Transverse colon (tissue), 3 donors: ENCODE data around the gene CEP170B.

Source experiments
- CTCF ChIP-seq, 5 experiments: fragments of 200-600 bp in 3 of 5; fragments of 450-650 bp in 2 of 5; sonication (generic) in 3 of 5; IDR thresholded peaks; 1 replicate in 2 of 5; 2 replicates in 3 of 5; pipeline ENCODE4 v1.5.1; 2016 to 2017; ENCODE audit warnings: antibody characterized with exemption in 5 of 5, inconsistent platforms in 3 of 5, mild to moderate bottlenecking in 2 of 5, moderate library complexity in 1 of 5
- EP300 ChIP-seq: sonication (generic); formaldehyde crosslinking; IDR thresholded peaks from one replicate; pipeline ENCODE4 v1.6.1; 2017; ENCODE audit warnings: antibody characterized with exemption, low read depth

GRCh38 chr14:104932676-104933631 lies 67.9 kb downstream of the CEP170B start:
- TF ChIP-seq CTCF (IDR thresholded peaks at IDR 0.05): peak; percentile 38 to 91 (median 69)
- TF ChIP-seq EP300: no peak
